HG03469 (cell line): ENCODE results near the gene ZNF791.
A peak's percentile ranks its signal among the peaks of the same experiment; 100 is the strongest.
"Not testable (repeated sequence)": the region's sequence is repeated elsewhere in the genome, so short reads cannot be mapped to it uniquely, and the experiment has no call there.

Source experiments
- ATAC-seq: cut with Tn5 transposase; IDR thresholded peaks from one replicate; pipeline ENCODE4 v1.9.1; 2021; ENCODE audit warnings: mild to moderate bottlenecking, moderate library complexity, moderate number of reproducible peaks; ENCODE audit not compliant: unreplicated experiment

The ZNF791 gene

DNA sequence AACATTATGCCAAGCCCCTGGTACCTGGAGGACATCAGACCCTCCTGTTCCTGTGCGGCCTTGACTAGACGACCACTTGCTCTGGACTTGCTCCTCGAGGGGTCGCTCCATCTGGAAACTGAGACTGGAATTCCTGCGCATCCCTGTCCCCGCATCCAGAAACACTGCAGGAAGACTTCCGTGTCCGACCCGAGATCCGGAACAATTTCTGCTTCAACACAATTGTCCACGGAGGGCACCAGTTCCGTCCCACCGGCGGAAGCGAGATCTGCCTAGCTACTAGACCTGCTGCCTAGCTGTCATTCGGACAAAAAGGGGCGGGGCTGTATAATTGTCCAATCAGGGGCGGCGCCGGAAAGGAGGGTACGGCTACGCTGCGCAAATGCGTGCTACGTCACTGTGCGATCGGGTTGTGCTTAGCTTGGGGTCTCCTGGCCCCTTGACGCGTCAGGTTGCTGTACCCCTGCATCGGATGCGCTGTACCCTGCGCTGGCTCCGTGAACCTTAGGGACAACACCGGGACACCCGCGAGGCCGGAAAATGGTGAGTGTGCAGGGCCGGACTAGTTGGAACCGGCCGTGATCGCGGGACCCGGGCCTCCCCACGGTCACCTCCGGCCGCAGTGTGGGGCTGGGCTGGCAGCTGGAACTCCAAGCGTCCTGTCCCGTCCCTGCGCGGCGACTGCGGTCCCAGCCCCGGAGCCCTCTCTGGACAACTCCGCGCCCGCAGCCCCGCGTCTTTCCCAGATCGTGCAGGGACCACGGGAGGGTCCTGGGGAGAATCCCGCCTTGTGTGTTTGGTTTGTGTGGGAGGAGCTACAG lies at the start of gene ZNF791, which contains the start of gene ZNF490:
Gene ZNF791, plus strand, starts transcription at position 381 of the 821 bp plus-strand sequence. Its CDS starts 160 bp downstream, at position 541.
Gene ZNF490, minus strand, starts transcription at position 274 of the 821 bp plus-strand sequence. Its CDS starts 133 bp downstream, at position 141.
- peak; percentile 51 for ATAC-seq

DNA sequence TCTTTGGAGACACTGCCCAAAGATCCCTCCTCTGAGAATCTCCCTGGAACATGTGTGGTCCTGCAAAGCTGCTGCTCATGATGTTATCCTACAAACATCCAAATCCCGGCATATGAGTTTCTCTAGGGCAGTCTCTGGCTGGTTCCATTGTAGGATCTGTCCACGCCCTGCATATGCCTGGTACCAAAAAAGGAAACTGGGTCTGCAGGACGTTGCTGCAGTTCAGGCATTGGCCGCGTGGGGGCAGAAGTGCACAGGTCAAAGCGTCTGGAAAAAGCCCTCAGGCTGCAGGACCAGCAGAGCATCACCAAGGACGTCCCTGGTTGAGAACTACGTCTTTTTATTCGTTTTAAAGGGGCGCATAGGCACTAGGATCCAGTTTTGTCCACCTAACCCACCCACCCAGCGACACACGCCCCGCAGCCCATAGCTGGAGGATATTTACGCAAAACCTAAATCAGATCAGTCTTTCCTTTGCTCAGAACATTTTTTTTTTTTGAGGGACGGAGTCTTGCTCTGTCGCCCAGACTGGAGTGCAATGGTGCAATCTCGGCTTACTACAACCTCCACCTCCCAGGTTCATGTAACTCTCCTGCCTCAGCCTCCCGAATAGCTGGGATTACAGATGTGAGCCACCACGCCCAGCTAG lies 46.6 kb upstream of the ZNF791 start:
- no peak for ATAC-seq

GRCh38 chr19:12566380-12566779 lies 44.3 kb upstream of the ZNF791 start:
- not testable (repeated sequence) for ATAC-seq

DNA sequence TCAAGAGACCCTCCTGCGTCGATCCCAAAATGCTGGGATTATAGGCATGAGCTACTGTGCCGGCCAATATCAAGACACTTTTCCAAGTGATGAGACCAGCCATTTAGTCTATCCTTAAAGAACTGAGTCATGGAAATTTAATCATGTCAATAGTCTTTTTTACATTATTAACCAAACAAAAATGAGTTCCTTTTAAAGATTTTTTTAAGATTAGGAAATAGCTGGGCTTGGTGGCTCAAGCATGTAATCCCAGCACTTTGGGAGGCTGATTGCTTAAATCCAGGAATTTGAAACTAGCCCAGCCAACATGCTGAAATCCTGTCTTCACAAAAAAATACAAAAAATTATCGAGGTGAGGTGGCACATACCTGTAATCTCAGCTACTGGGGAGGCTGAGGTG lies 42.8 kb upstream of the ZNF791 start:
- no peak for ATAC-seq

DNA sequence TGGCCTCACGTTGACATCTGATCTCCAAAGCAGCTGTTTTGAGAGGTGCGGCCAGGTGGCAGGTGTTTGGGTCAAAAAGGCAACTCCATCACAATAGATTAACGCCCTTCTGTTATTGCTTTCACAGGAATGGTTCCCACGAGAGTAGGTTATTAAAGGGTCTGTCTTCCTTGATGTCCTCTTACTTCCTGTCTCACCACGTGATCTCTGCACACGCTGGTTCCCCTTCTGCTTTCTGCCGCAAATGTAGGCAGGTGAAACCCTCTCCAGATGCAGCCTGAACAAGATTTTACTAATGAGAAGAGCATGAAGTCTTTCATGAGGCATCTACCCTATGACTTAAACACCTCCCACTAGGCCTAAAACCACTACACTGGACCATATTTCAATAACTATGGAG lies 36.7 kb upstream of the ZNF791 start:
- ATAC-seq, result no peak

DNA sequence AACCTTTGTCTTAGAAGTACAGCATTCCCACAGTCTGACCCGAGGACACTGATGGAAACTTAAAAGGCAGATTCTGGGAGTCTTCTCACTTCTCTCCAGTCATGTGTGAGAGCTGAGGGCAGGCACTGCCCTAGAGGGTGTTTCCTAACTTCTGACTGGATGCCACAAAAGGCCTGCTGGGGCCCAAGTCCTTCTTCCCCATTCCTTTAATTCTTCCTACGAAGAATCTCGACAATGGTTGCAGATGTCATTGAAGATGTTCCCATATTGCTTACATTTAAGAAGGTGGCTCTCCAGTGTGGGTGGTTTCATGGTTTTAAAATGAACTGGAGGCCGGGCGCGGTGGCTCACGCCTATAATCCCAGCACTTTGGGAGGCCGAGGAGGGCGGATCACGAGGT lies 32.1 kb upstream of the ZNF791 start:
- no peak for ATAC-seq

- no peak for ATAC-seq
Observed at GRCh38 chr19:12580180-12580694, 30.5 kb upstream of the ZNF791 start.

DNA sequence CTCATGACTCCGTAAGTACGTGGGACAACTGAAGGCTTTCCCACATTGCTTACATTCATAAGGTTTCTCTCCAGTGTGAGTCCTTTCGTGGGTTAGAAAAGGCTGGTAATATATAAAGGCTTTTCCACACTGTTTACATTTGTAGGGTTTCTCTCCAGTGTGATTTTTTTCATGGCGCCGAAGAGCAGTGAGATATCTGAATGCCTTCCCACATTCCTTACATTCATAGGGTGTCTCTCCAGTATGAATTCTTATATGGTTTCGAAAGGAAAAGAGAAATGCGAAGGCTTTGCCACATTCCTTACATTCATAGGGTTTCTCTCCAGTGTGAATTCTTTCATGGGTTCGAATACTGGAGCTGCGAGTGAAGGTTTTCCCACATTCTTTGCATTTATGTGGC lies 29.6 kb upstream of the ZNF791 start:
- ATAC-seq, result no peak

GRCh38 chr19:12596485-12596884 lies 14.2 kb upstream of the ZNF791 start:
- ATAC-seq, result no peak

GRCh38 chr19:12596927-12597548 lies 13.7 kb upstream of the ZNF791 start:
- ATAC-seq, result no peak

- ATAC-seq, result no peak
Observed at GRCh38 chr19:12597594-12597993, 13.1 kb upstream of the ZNF791 start.

GRCh38 chr19:12603714-12604113 lies 7.0 kb upstream of the ZNF791 start:
- no peak for ATAC-seq

DNA sequence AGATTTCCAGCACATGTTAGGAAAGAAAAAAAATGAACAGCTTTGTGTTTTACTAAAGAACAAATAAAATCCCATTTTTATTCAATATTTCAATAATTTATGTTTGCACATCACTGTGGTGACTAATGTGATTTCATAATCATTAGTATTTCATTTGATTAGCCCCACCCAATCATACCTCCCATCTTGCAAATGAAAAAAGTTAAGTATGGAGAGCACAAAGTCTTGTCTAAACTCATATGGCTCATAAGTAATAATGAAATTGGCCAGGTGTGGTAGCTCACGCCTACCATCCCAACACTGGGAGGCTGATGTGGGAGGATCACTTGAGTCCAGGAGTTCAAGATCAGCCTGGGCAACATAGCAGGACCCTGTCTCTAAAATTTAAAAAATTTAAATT lies 3.9 kb upstream of the ZNF791 start:
- ATAC-seq, result no peak

- no peak for ATAC-seq
Observed at GRCh38 chr19:12607631-12608030, 3.1 kb upstream of the ZNF791 start.

GRCh38 chr19:12611361-12611699 lies 610 bp downstream of the ZNF791 start:
- ATAC-seq, result no peak

DNA sequence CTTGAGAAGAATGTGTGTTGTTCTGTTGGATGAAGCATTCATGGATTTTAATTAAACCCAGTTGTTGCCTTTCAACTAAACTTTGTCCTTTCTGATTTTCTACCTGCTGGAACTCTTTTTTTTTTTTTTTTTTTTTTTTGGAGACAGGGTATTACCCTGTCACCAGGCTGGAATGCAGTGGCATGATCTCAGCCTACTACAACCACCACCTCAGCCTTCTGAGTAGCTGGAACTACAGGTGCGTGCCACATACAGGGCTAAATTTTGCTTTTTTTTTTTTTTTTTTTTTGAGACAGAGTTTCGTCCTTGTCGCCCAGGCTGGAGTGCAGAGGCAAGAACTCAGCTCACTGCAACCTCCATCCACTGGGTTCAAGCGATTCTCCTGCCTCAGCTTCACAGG lies 6.9 kb downstream of the ZNF791 start:
- no peak for ATAC-seq

GRCh38 chr19:12621253-12622024 lies 10.7 kb downstream of the ZNF791 start:
- ATAC-seq, result not testable (repeated sequence)

- ATAC-seq, result no peak
Observed at GRCh38 chr19:12623361-12624031, 12.8 kb downstream of the ZNF791 start.

DNA sequence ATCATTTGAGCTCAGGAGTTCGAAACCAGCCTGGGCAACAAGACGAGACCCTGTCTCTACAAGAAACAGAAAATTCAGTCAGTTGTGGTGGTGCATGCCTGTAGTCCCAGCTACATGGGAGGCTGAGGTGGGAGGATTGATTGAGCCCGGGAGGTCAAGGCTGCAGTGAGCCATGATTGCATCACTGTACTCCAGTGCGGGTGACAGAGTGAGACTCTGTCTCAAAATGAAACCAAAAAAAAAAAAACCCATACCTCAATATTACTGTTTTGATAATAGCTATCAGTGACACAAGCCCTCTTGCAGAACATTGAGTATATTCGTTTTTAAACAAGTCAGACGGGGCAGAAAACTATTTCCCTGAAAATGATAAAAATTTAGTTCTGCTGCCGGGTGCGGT lies 16.2 kb downstream of the ZNF791 start:
- ATAC-seq, result no peak
